A549 (cell line): ENCODE measurements around the gene ZNF91.

ENCODE experiments used
- CBX8 ChIP-seq: fragments of 200-600 bp; sonication (generic); IDR thresholded peaks from 2 replicates; pipeline ENCODE4 v1.6.1; 2016
- CEBPB ChIP-seq, 2 experiments: fragments of >200 bp in 1 of 2; sonication (Bioruptor Twin) in 1 of 2; formaldehyde crosslinking in 1 of 2; IDR thresholded peaks; 2 replicates each; pipeline ENCODE4 v1.6.1; 2012 to 2016
- CHD2 ChIP-seq: fragments of 150-350 bp; IDR thresholded peaks from 2 replicates; pipeline ENCODE4 v1.6.1; 2014; ENCODE audit warnings: low read length; ENCODE audit not compliant: partially characterized antibody
- EP300 ChIP-seq, 2 experiments: fragments of >200 bp; sonication (Bioruptor Twin); formaldehyde crosslinking; IDR thresholded peaks; 2 replicates in 1 of 2; 3 replicates in 1 of 2; pipeline ENCODE4 v1.6.1; 2016 to 2017
- ESRRA ChIP-seq: fragments of 150-350 bp; IDR thresholded peaks from 2 replicates; pipeline ENCODE4 v1.6.1; 2014; ENCODE audit warnings: mild to moderate bottlenecking, low read length, borderline replicate concordance
- MYC ChIP-seq: IDR thresholded peaks from 2 replicates; pipeline ENCODE4 v1.6.1; 2012; ENCODE audit warnings: mild to moderate bottlenecking, inconsistent platforms, low read length, improper control_type of control experiment, borderline replicate concordance
- NFE2L2 ChIP-seq: fragments of 150-350 bp; conservative IDR thresholded peaks from 2 replicates; pipeline ENCODE4 v1.6.1; 2014; ENCODE audit warnings: low read length
- POLR2A ChIP-seq: IDR thresholded peaks from 2 replicates; pipeline ENCODE4 v1.6.1; 2012; ENCODE audit warnings: mild to moderate bottlenecking, low read length
- RAD21 ChIP-seq, 2 experiments: fragments of >200 bp in 1 of 2; sonication (Bioruptor Twin) in 1 of 2; formaldehyde crosslinking in 1 of 2; IDR thresholded peaks in 1 of 2; conservative IDR thresholded peaks in 1 of 2; 2 replicates in 1 of 2; 3 replicates in 1 of 2; pipeline ENCODE4 v1.6.1; 2012 to 2018; ENCODE audit warnings: inconsistent platforms in 1 of 2
- RARB ChIP-seq: fragments of 250-450 bp; sonication (Bioruptor Pico); IDR thresholded peaks from 2 replicates; pipeline ENCODE4 v1.8.0; 2021; ENCODE audit warnings: mild to moderate bottlenecking, moderate library complexity
- SREBF2 ChIP-seq: fragments of 450-650 bp; IDR thresholded peaks from 2 replicates; pipeline ENCODE4 v1.6.1; 2014; ENCODE audit warnings: mild to moderate bottlenecking, moderate library complexity
- TF ChIP-seq, protein P1 (sequence below): IDR thresholded peaks from 2 replicates; pipeline ENCODE4 v1.6.1; 2012
- TF ChIP-seq, protein P2 (sequence below): fragments of 250-450 bp; sonication (Bioruptor Pico); IDR thresholded peaks from 2 replicates; pipeline ENCODE4 v1.5.0; 2021; ENCODE audit warnings: mild to moderate bottlenecking, moderate library complexity, borderline replicate concordance
- TF ChIP-seq, protein P3 (sequence below): fragments of >200 bp; sonication (Bioruptor Twin); formaldehyde crosslinking; IDR thresholded peaks from 3 replicates; pipeline ENCODE4 v1.5.1; 2016

DNA sequence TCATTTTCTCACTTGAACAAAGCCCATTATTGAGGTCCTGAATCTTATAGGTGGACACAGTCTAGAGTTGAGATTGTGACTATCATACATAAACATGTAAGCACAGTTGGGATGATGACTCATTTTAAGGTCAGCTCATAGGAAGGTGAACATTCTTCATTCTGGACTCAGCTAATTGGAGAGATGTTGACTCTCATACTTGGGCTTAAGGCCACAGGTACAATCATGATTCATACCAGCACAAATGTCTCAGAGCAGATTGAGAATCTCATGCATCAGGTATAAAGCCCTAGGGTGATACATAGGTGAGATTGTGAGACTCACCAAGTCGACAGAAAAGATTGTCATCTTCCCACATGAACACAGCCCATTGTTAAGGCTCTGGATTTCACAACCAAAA, 82.8 kb downstream of the ZNF91 start:
- TF ChIP-seq, protein P1, sequence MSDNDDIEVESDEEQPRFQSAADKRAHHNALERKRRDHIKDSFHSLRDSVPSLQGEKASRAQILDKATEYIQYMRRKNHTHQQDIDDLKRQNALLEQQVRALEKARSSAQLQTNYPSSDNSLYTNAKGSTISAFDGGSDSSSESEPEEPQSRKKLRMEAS = no peak
- TF ChIP-seq EP300 (IDR thresholded peaks at IDR 0.05) = no peak
- TF ChIP-seq, protein P2, sequence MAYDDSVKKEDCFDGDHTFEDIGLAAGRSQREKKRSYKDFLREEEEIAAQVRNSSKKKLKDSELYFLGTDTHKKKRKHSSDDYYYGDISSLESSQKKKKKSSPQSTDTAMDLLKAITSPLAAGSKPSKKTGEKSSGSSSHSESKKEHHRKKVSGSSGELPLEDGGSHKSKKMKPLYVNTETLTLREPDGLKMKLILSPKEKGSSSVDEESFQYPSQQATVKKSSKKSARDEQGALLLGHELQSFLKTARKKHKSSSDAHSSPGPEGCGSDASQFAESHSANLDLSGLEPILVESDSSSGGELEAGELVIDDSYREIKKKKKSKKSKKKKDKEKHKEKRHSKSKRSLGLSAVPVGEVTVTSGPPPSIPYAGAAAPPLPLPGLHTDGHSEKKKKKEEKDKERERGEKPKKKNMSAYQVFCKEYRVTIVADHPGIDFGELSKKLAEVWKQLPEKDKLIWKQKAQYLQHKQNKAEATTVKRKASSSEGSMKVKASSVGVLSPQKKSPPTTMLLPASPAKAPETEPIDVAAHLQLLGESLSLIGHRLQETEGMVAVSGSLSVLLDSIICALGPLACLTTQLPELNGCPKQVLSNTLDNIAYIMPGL = no peak
- TF ChIP-seq, protein P3, sequence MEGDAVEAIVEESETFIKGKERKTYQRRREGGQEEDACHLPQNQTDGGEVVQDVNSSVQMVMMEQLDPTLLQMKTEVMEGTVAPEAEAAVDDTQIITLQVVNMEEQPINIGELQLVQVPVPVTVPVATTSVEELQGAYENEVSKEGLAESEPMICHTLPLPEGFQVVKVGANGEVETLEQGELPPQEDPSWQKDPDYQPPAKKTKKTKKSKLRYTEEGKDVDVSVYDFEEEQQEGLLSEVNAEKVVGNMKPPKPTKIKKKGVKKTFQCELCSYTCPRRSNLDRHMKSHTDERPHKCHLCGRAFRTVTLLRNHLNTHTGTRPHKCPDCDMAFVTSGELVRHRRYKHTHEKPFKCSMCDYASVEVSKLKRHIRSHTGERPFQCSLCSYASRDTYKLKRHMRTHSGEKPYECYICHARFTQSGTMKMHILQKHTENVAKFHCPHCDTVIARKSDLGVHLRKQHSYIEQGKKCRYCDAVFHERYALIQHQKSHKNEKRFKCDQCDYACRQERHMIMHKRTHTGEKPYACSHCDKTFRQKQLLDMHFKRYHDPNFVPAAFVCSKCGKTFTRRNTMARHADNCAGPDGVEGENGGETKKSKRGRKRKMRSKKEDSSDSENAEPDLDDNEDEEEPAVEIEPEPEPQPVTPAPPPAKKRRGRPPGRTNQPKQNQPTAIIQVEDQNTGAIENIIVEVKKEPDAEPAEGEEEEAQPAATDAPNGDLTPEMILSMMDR = no peak
- TF ChIP-seq NFE2L2 = no peak
- TF ChIP-seq RARB (CRISPR knock-in tag) = no peak
- TF ChIP-seq CEBPB (IDR thresholded peaks at IDR 0.05) = no peak
- no peak for TF ChIP-seq CBX8
- no peak for TF ChIP-seq CHD2
- TF ChIP-seq POLR2A = no peak
- TF ChIP-seq SREBF2 = no peak
- no peak for TF ChIP-seq ESRRA
- no peak for TF ChIP-seq MYC
- no peak for TF ChIP-seq RAD21 (conservative IDR thresholded peaks at IDR 0.05 in 1 of 2, IDR thresholded peaks at IDR 0.05 in 1 of 2)
